Measurements from ENCODE around the gene ZCCHC2.

The ZCCHC2 gene

DNA sequence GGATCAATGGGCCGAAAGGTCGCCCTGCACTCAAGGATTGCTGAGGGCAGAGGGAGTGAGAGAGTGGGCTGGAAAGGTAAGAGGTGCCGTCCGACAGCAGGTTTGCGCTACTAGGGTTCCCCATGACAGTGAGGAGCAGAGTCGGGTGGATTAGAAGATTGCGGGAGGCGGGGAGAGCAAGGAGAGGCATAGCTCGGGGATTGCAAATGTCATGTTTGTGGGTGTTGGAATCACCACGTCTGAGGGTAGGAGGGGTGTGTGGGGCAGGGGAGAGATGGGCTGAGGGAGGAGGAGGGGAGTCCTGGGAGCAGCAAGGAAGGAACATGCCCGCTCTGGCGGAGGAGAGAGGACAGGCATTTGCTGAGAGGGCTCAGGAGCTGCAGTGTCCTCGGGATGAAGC, 81.2 kb downstream of the ZCCHC2 start:
- DNase-seq (ENCODE audit: low read depth): no peak
- Histone ChIP-seq H3K4me3 (ENCODE audit: low read length) (no peak overlapping the region), H3K27me3 (replicated peaks; ENCODE audit: control insufficient read depth, insufficient read depth, low read length) (peaks cover 39% of the 10 kb centered on the region), H3K9ac (ENCODE audit: low read length) (no peak overlapping the region), H3K4me1 (ENCODE audit: control insufficient read depth, insufficient read depth, low read length) (no peaks in the 10 kb centered on the region), H3K9me3 (ENCODE audit: control insufficient read depth, low read length) (peaks cover 13% of the 10 kb centered on the region), H3K36me3 (ENCODE audit: control insufficient read depth, insufficient read depth, low read length, severe bottlenecking) (no peaks in the 10 kb centered on the region)

DNA sequence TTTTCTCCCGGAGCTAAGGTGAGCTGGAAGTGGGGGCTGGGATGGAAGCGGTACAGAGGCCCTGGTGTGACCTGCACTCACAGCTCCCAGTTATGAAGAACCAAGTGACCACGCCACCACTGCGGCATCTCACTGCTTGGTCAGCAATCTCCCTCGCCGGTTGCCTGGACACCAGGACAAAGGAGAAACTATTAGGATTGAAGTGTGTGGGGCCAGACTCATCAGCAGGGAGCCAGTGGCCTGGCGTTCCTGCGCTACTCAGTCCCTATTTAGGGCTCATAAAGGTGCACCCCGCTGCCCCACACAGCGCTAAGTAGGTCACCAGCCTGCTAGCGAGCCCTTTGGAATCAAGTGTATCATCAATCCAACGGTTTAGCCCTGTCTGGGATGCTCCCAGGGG, 82.9 kb downstream of the ZCCHC2 start:
- Histone ChIP-seq H3K4me3 (ENCODE audit: low read length) (no peak overlapping the region), H3K9ac (ENCODE audit: low read length) (no peak overlapping the region), H3K4me1 (ENCODE audit: control insufficient read depth, insufficient read depth, low read length) (no peaks in the 10 kb centered on the region), H3K9me3 (ENCODE audit: control insufficient read depth, low read length) (peaks cover 8% of the 10 kb centered on the region), H3K27me3 (replicated peaks; ENCODE audit: control insufficient read depth, insufficient read depth, low read length) (peaks cover 36% of the 10 kb centered on the region), H3K36me3 (ENCODE audit: control insufficient read depth, insufficient read depth, low read length, severe bottlenecking) (no peaks in the 10 kb centered on the region)
- DNase-seq (ENCODE audit: low read depth): no peak

GRCh38 chr18:62606106-62606505, 83.3 kb downstream of the ZCCHC2 start:
- Histone ChIP-seq H3K4me1 (ENCODE audit: control insufficient read depth, insufficient read depth, low read length) (peaks cover 3% of the 10 kb centered on the region), H3K9me3 (ENCODE audit: control insufficient read depth, low read length) (peaks cover 8% of the 10 kb centered on the region), H3K4me3 (ENCODE audit: low read length) (no peak overlapping the region), H3K27me3 (replicated peaks; ENCODE audit: control insufficient read depth, insufficient read depth, low read length) (peaks cover 36% of the 10 kb centered on the region), H3K9ac (ENCODE audit: low read length) (no peak overlapping the region), H3K36me3 (ENCODE audit: control insufficient read depth, insufficient read depth, low read length, severe bottlenecking) (no peaks in the 10 kb centered on the region)
- DNase-seq (ENCODE audit: low read depth): no peak

DNA sequence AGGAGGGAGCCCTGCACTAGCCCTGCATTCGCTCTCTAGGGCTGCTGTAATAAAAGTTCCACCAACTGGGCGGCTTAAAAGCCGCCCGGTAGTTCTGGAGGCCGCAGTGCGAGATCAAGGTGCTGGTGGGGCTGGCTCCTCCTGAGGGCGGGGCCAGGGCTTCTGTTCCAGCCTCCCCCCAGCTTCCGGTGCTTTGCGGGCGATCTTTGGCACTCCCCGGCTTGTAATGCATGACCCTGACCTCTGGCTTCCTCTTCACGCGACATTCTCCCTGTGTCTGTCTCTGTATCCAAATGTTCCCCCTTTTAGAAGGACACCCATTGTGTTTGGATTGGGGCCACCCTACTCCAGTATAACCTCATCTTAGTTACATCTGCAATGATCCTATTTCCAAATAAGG, 84.5 kb downstream of the ZCCHC2 start:
- peaks cover 33% of the 10 kb centered on the region for H3K27me3 ChIP-seq (replicated peaks; ENCODE audit: control insufficient read depth, insufficient read depth, low read length)
- H3K36me3 ChIP-seq (ENCODE audit: control insufficient read depth, insufficient read depth, low read length, severe bottlenecking): no peaks in the 10 kb centered on the region
- H3K4me1 ChIP-seq (ENCODE audit: control insufficient read depth, insufficient read depth, low read length): peaks cover 5% of the 10 kb centered on the region
- H3K4me3 ChIP-seq (ENCODE audit: low read length): no peak overlapping the region
- no peak for DNase-seq (ENCODE audit: low read depth)
- H3K9ac ChIP-seq (ENCODE audit: low read length): no peak overlapping the region
- peaks cover 8% of the 10 kb centered on the region for H3K9me3 ChIP-seq (ENCODE audit: control insufficient read depth, low read length)

DNA sequence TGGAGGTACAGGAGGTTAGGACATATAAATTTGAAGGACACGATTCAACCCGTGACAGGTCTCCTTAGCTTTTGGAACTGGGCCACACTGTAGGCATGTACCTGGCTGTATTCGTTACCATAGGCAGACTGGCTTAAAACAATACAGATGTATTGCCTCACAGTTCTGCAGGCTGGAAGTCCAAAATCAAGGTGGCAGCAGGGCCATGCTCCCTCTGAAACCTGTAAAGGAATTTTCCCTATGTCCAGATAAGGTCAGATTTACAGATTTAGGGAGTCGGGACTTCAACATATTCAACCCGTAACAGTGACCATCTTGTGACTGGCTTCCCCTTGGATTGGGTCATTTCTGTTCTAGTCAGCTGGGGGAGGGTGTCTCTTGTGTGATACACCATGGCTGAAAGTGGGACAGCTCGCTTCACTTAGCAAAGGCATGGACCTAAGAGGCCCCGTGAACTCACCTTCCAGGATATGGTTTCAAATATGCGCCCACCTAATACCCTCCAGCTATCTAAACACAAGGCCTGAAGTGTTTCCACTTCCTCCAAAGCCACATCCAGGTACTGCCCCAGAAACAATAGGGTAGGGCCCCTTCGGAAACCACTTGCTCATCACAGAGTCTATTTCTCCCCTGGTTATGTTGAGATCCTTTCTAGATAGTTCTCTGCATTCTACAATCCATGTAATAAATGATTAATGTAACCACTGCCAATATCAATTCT, 85.0 kb downstream of the ZCCHC2 start:
- Histone ChIP-seq H3K9me3 (ENCODE audit: control insufficient read depth, low read length) (peaks cover 8% of the 10 kb centered on the region), H3K36me3 (ENCODE audit: control insufficient read depth, insufficient read depth, low read length, severe bottlenecking) (no peaks in the 10 kb centered on the region), H3K9ac (ENCODE audit: low read length) (no peak overlapping the region), H3K27me3 (replicated peaks; ENCODE audit: control insufficient read depth, insufficient read depth, low read length) (peaks cover 37% of the 10 kb centered on the region), H3K4me3 (ENCODE audit: low read length) (no peak overlapping the region), H3K4me1 (ENCODE audit: control insufficient read depth, insufficient read depth, low read length) (peaks cover 5% of the 10 kb centered on the region)
- no peak for DNase-seq (ENCODE audit: low read depth)

DNA sequence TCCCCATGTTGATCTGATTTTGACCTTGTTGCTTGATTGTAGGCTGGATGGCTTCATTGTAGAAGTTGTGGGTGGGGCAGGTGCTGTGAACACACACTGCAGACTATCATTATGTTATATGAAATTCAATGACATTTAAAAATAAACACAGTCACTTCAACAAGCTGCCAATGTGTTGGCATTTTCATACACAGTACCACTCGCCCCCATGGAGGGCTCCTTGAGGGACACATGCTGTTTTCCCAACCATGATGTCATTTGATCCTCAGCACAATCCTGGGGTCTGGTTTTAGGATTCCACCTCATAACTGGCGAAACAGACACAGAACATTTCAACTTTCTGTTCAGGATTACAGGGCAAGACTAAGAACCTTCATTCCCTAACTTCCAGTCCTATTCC, 86.9 kb downstream of the ZCCHC2 start:
- H3K27me3 ChIP-seq (replicated peaks; ENCODE audit: control insufficient read depth, insufficient read depth, low read length): peaks cover 26% of the 10 kb centered on the region
- no peak for DNase-seq (ENCODE audit: low read depth)
- H3K4me1 ChIP-seq (ENCODE audit: control insufficient read depth, insufficient read depth, low read length): peaks cover 5% of the 10 kb centered on the region
- no peak overlapping the region for H3K4me3 ChIP-seq (ENCODE audit: low read length)
- H3K9ac ChIP-seq (ENCODE audit: low read length): no peak overlapping the region
- no peaks in the 10 kb centered on the region for H3K36me3 ChIP-seq (ENCODE audit: control insufficient read depth, insufficient read depth, low read length, severe bottlenecking)
- H3K9me3 ChIP-seq (ENCODE audit: control insufficient read depth, low read length): peaks cover 8% of the 10 kb centered on the region

GRCh38 chr18:62610351-62610700, 87.5 kb downstream of the ZCCHC2 start:
- Histone ChIP-seq H3K36me3 (ENCODE audit: control insufficient read depth, insufficient read depth, low read length, severe bottlenecking) (no peaks in the 10 kb centered on the region), H3K27me3 (replicated peaks; ENCODE audit: control insufficient read depth, insufficient read depth, low read length) (peaks cover 26% of the 10 kb centered on the region), H3K4me1 (ENCODE audit: control insufficient read depth, insufficient read depth, low read length) (peaks cover 5% of the 10 kb centered on the region), H3K9me3 (ENCODE audit: control insufficient read depth, low read length) (peaks cover 8% of the 10 kb centered on the region), H3K9ac (ENCODE audit: low read length) (no peak overlapping the region), H3K4me3 (ENCODE audit: low read length) (no peak overlapping the region)
- DNase-seq (ENCODE audit: low read depth): no peak

DNA sequence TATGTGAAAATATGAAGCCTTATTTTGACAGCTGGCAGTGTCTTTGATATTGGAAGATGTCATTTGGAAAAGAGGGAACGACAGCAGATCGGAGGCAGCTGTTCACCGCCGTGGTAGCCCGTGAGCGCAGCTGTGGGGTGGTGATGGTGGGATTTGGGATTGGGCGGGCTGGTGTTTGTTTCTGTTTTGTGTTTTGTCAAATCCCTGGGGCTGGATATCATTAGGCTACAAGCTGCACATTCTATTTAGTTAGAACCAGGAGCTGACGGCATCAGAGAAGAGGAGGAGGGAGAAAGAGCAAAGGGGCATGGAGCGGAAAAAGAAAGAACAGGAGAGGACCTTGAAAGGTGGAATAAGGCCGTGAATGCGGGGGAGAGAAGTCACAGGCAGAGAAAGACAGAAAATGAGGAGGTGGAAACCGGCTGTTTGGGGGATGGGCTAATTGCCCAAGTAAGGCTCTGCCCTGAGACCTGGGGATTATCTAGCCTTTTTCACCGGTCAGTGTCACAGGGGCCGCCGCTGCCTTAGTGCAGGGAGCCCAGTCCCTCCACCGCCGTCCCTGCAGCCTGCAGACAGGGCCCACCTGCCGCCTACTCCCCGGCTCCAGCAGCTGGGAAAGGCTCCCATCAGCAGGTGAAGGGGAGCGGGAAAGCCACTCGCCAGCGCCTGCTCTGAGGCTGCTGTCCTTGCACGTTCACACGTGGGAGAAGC, 88.0 kb downstream of the ZCCHC2 start:
- Histone ChIP-seq H3K9me3 (ENCODE audit: control insufficient read depth, low read length) (peaks cover 8% of the 10 kb centered on the region), H3K27me3 (replicated peaks; ENCODE audit: control insufficient read depth, insufficient read depth, low read length) (peaks cover 26% of the 10 kb centered on the region), H3K4me3 (ENCODE audit: low read length) (peak overlapping the region; percentile 56), H3K9ac (ENCODE audit: low read length) (no peak overlapping the region), H3K4me1 (ENCODE audit: control insufficient read depth, insufficient read depth, low read length) (peaks cover 5% of the 10 kb centered on the region), H3K36me3 (ENCODE audit: control insufficient read depth, insufficient read depth, low read length, severe bottlenecking) (no peaks in the 10 kb centered on the region)
- no peak for DNase-seq (ENCODE audit: low read depth)

DNA sequence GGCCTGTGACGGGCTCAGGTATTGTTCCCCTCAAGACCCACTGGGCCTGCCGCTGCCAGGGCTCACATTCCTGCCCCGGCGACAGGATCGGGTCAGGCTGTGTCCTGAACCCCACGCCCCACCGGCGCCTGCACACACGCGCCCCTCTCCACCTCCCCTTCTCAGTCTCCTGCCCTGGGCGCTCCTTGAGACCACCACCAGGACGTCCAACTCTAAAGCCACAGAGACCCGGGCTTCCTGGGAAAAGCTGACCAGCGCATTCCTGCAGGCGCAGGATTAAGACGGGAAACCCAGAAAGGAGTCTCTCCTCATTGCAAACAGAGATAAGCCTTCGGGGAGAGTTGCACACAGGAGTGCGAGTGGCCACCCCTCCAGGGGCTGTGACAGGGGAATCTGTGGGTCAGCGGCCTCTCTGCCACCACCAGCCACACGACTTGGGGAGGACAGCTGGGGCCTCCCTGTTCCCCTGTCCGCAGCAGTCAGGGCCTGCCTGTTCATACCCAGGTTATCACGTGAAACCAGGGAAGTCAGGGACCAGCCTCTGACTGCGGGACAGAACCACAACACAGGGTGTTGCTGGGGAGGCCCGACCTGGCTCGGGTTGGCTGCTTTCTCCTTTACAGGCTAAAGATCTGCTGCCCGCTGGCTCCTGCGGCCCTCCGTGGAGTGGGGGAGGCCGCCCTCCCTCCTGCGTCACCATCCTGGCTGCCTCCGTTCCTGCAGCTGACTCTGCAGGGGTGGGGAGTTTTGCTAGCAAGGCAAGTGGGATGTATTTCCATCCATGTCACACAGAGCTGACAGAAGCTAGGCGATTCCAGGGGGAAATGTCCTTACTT, 88.8 kb downstream of the ZCCHC2 start:
- Histone ChIP-seq H3K36me3 (ENCODE audit: control insufficient read depth, insufficient read depth, low read length, severe bottlenecking) (no peaks in the 10 kb centered on the region), H3K27me3 (replicated peaks; ENCODE audit: control insufficient read depth, insufficient read depth, low read length) (peaks cover 26% of the 10 kb centered on the region), H3K9ac (ENCODE audit: low read length) (no peak overlapping the region), H3K9me3 (ENCODE audit: control insufficient read depth, low read length) (peaks cover 8% of the 10 kb centered on the region), H3K4me3 (ENCODE audit: low read length) (peak overlapping the region; percentile 56), H3K4me1 (ENCODE audit: control insufficient read depth, insufficient read depth, low read length) (peaks cover 5% of the 10 kb centered on the region)
- DNase-seq (ENCODE audit: low read depth): no peak

DNA sequence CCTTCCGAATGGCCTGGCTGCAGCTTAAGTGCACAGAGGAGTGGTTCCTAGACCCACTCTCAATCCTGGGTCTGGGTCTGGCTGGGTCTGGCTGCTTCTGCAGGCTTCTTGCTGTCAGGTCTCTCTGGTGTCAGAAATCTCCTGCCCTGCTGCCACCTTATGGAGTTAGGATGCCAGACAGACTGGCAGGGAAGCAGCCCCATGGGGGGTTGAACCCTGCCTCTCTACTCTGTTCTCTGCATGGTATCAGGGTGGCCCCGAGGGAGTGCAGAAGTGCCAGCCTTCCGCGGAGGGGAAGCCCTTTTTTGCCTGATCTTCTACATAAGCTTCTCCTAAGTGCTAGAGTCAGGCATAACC, 89.4 kb downstream of the ZCCHC2 start:
- no peak overlapping the region for H3K4me3 ChIP-seq (ENCODE audit: low read length)
- DNase-seq (ENCODE audit: low read depth): no peak

DNA sequence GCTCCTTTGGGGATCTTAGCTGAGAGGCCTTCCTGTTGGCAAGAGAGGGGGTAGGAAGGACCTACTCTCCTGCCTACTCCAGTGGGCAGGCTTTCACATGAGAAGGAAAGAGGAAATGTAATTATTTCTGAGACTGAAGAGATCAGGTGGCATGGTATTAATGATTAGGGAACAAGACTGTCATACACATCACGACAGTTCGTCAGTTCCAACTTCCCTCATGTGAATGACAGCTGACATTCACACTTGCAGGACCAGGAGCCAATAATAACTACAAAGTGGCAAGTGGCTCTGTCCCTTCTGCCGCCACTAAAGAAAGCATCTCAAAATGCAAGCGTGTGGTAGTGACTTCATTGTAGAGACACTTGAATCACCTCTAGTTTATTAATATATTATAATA, 90.0 kb downstream of the ZCCHC2 start:
- Histone ChIP-seq H3K9ac (ENCODE audit: low read length) (no peak overlapping the region), H3K4me3 (ENCODE audit: low read length) (no peak overlapping the region), H3K27me3 (replicated peaks; ENCODE audit: control insufficient read depth, insufficient read depth, low read length) (peaks cover 26% of the 10 kb centered on the region), H3K4me1 (ENCODE audit: control insufficient read depth, insufficient read depth, low read length) (peaks cover 5% of the 10 kb centered on the region), H3K36me3 (ENCODE audit: control insufficient read depth, insufficient read depth, low read length, severe bottlenecking) (no peaks in the 10 kb centered on the region), H3K9me3 (ENCODE audit: control insufficient read depth, low read length) (peaks cover 3% of the 10 kb centered on the region)
- DNase-seq (ENCODE audit: low read depth): no peak

More for the DNA sequence above, 89.4 kb downstream of the ZCCHC2 start:
- Histone ChIP-seq H3K9me3 (ENCODE audit: control insufficient read depth, low read length) (peaks cover 8% of the 10 kb centered on the region), H3K4me1 (ENCODE audit: control insufficient read depth, insufficient read depth, low read length) (peaks cover 5% of the 10 kb centered on the region), H3K36me3 (ENCODE audit: control insufficient read depth, insufficient read depth, low read length, severe bottlenecking) (no peaks in the 10 kb centered on the region), H3K9ac (ENCODE audit: low read length) (no peak overlapping the region), H3K27me3 (replicated peaks; ENCODE audit: control insufficient read depth, insufficient read depth, low read length) (peaks cover 26% of the 10 kb centered on the region)

Data from adipocyte (in vitro differentiated cells).